GM12878 (cell line): ENCODE data around the gene ANGPTL5. TPM values are rescaled to one million over a fixed set of nuclear protein-coding genes. Genes with fewer than 3 reads are reported as not detected.

Source experiments
- ATAC-seq: fragments of 200-7000 bp; cut with Tn5 transposase; 3 replicates; pipeline ENCODE4 v1.9.1; 2020; ENCODE audit warnings: mild to moderate bottlenecking, moderate library complexity
- BruUV-seq: library from RNA; stranded (reverse); fragments of 400-500 nt; replicated peaks from 2 replicates; lab custom pipeline; 2021; lab: Mats Ljungman, UMichigan
- CTCF ChIA-PET: fragments of 300-600 bp; sonication (Branson Sonifier 250); formaldehyde crosslinking; extraction: SDS; loops from one replicate; lab custom pipeline; 2021; ENCODE audit warnings: inconsistent platforms; lab: Yijun Ruan, JAX
- POLR2A ChIA-PET: fragments of 350-600 bp; formaldehyde crosslinking; extraction: SDS; loops from one replicate; lab custom pipeline; 2021; ENCODE audit warnings: inconsistent platforms; lab: Charles Lee
- RAD21 ChIA-PET: fragments of 300-600 bp; sonication (Branson Sonifier 250); formaldehyde crosslinking; loops from one replicate; lab custom pipeline; 2023; ENCODE audit warnings: antibody characterized with exemption; ENCODE audit not compliant: unreplicated experiment; lab: Charles Lee
- SMC1A ChIA-PET: fragments of 300-600 bp; sonication (Branson Sonifier 250); formaldehyde crosslinking; loops from one replicate; lab custom pipeline; 2023; ENCODE audit not compliant: unreplicated experiment, uncharacterized antibody; lab: Charles Lee
- DNase-seq: peaks from one replicate; pipeline ENCODE4 v3.0.0-alpha.2; 2011; ENCODE audit warnings: low read depth, low spot score
- FAIRE-seq: peaks from 3 replicates; lab custom pipeline; 2011; peaks lifted over from hg19 to GRCh38; lab: Jason Lieb, UNC
- H2AFZ ChIP-seq: 2 replicates; pipeline ENCODE4 v1.6.0; 2011; ENCODE audit warnings: low read depth, low read length, control low read depth; ENCODE audit not compliant: control insufficient read depth
- H3K27ac ChIP-seq: 2 replicates; pipeline ENCODE4 v1.5.1; 2011; ENCODE audit warnings: control low read depth; ENCODE audit not compliant: control insufficient read depth, insufficient read depth
- H3K27me3 ChIP-seq, 2 experiments: replicated peaks in 1 of 2; 2 replicates each; pipeline versions ENCODE4 v1.6.0 to v1.6.1; 2011; ENCODE audit warnings: low read length in 1 of 2; ENCODE audit not compliant: control insufficient read depth in 2 of 2, insufficient read depth in 2 of 2
- H3K36me3 ChIP-seq, 2 experiments: 2 replicates each; pipeline ENCODE4 v1.5.1; 2011; ENCODE audit warnings: low read length in 1 of 2; ENCODE audit not compliant: control insufficient read depth in 2 of 2, insufficient read depth in 2 of 2
- H3K4me1 ChIP-seq: 2 replicates; pipeline ENCODE4 v1.6.1; 2011; ENCODE audit warnings: mild to moderate bottlenecking, low read length, moderate library complexity, mixed read lengths; ENCODE audit not compliant: control insufficient read depth, insufficient read depth
- H3K4me2 ChIP-seq: 2 replicates; pipeline ENCODE4 v1.6.0; 2011; ENCODE audit warnings: control low read depth; ENCODE audit not compliant: control insufficient read depth, insufficient read depth
- H3K4me3 ChIP-seq: fragments of 200-600 bp; sonication (generic); 2 replicates; pipeline ENCODE4 v1.5.1; 2016
- H3K79me2 ChIP-seq: 2 replicates; pipeline ENCODE4 v1.6.0; 2011; ENCODE audit warnings: low read length; ENCODE audit not compliant: control insufficient read depth, insufficient read depth
- H3K9ac ChIP-seq: 2 replicates; pipeline ENCODE4 v1.8.0; 2011; ENCODE audit warnings: low read length, control low read depth, mixed read lengths; ENCODE audit not compliant: control insufficient read depth, insufficient read depth
- H3K9me3 ChIP-seq: replicated peaks from 3 replicates; pipeline ENCODE4 v1.5.1; 2011; ENCODE audit warnings: mild to moderate bottlenecking, low read length; ENCODE audit not compliant: control insufficient read depth, insufficient read depth
- H4K20me1 ChIP-seq: 2 replicates; pipeline ENCODE4 v1.6.0; 2011; ENCODE audit not compliant: control insufficient read depth, insufficient read depth
- ESRRA ChIP-seq: IDR thresholded peaks from 2 replicates; pipeline ENCODE4 v1.6.1; 2012; ENCODE audit warnings: mild to moderate bottlenecking, low read length, improper control_type of control experiment
- PBX3 ChIP-seq: IDR thresholded peaks from 2 replicates; pipeline ENCODE4 v1.6.1; 2011; ENCODE audit warnings: mild to moderate bottlenecking, low read depth, low read length, moderate library complexity; ENCODE audit not compliant: insufficient replicate concordance
- SUPT20H ChIP-seq: IDR thresholded peaks from 2 replicates; pipeline ENCODE4 v1.6.1; 2011; ENCODE audit warnings: low read depth, mild to moderate bottlenecking, low read length, moderate library complexity, borderline replicate concordance; ENCODE audit not compliant: control insufficient read depth
- SUZ12 ChIP-seq: fragments of 200-600 bp; sonication (generic); IDR thresholded peaks from one replicate; pipeline ENCODE4 v1.6.1; 2018; ENCODE audit warnings: antibody characterized with exemption, mild to moderate bottlenecking; ENCODE audit not compliant: unreplicated experiment
- YY1 ChIP-seq: IDR thresholded peaks from 2 replicates; pipeline ENCODE4 v1.6.1; 2011; ENCODE audit warnings: low read depth, mild to moderate bottlenecking, low read length
- in situ Hi-C: fragments of 300-500 bp; cut with MboI; formaldehyde crosslinking; loops from 9 replicates; pipeline ENCODE4 v1.14.3; 2018; ENCODE audit warnings: mixed read lengths
- intact Hi-C: fragments of 100-400 bp; cut with micrococcal nuclease; formaldehyde crosslinking; loops from one replicate; pipeline ENCODE4 v1.14.2; 2022; ENCODE audit not compliant: unreplicated experiment
- polyA plus RNA-seq, 11 experiments: library from polyadenylated mRNA; depleted of rRNA in 4 of 11; unstranded in 6 of 11; stranded (reverse) in 5 of 11; fragments of >200 nt; fragmentation: Nextera tagmentation in 4 of 11; fragmentation: Illumina TruSeq in 1 of 11; extraction: Ambion mirVana in 4 of 11; extraction: Trizol in 1 of 11; gene quantifications; 1 replicate in 1 of 11; 2 replicates in 10 of 11; pipeline versions ENCODE4 v1.2.1 to v1.2.3, GENCODE V29; 2011 to 2016; ENCODE audit warnings: inconsistent platforms in 2 of 11, missing spikeins in 2 of 11, low read depth in 1 of 11
- total RNA-seq, 4 experiments: library from RNA; depleted of rRNA in 3 of 4; stranded (reverse); fragments of >200 nt in 3 of 4; fragmentation: Illumina TruSeq in 1 of 4; extraction: Trizol in 1 of 4; gene quantifications; 2 replicates each; pipeline versions ENCODE4 v1.2.1 to v1.2.3, GENCODE V29; 2013 to 2021
- TF ChIP-seq, protein P1 (sequence below): IDR thresholded peaks from 2 replicates; pipeline ENCODE4 v1.6.1; 2012; ENCODE audit warnings: low read length, inconsistent platforms

The ANGPTL5 gene
- total and polyA plus RNA-seq, 10 of the 15 experiments (the other 5 are each of a cell fraction or from before 2014, with no cell fraction given) = not detected

GRCh38 chr11:101844608-101845007 lies 71.7 kb downstream of the ANGPTL5 start:
- Histone ChIP-seq H3K4me2 (no peak overlapping the region), H3K9me3 (no peaks in the 10 kb centered on the region), H3K9ac (no peak overlapping the region), H3K4me1 (no peaks in the 10 kb centered on the region), H3K27ac (no peak overlapping the region), H3K79me2 (no peaks in the 10 kb centered on the region), H4K20me1 (no peaks in the 10 kb centered on the region), H3K4me3 (no peak overlapping the region), H3K27me3 (no peaks in the 10 kb centered on the region; a peak in 1 of 4 replicates), H3K36me3 (no peaks in the 10 kb centered on the region), H2AFZ (no peak overlapping the region)
- no peak for ATAC-seq
- no peak for DNase-seq
- no TSS peak for BruUV-seq
- POLR2A ChIA-PET = no interaction called here
- CTCF ChIA-PET = no interaction called here
- SMC1A ChIA-PET = interaction anchor here (1.0 kb wide), 1 partner anchor 10 kb away, joined by 3 read pairs; no protein-coding TSS in a partner anchor
- intact Hi-C loops (no loop called here), in situ Hi-C loops (loop anchor here (10.0 kb wide), 1 partner anchor 380 kb away; no protein-coding TSS in a partner anchor)
- no peak for FAIRE-seq
- no peak for TF ChIP-seq YY1
- TF ChIP-seq SUPT20H = no peak
- TF ChIP-seq, protein P1, sequence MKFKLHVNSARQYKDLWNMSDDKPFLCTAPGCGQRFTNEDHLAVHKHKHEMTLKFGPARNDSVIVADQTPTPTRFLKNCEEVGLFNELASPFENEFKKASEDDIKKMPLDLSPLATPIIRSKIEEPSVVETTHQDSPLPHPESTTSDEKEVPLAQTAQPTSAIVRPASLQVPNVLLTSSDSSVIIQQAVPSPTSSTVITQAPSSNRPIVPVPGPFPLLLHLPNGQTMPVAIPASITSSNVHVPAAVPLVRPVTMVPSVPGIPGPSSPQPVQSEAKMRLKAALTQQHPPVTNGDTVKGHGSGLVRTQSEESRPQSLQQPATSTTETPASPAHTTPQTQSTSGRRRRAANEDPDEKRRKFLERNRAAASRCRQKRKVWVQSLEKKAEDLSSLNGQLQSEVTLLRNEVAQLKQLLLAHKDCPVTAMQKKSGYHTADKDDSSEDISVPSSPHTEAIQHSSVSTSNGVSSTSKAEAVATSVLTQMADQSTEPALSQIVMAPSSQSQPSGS = no peak
- TF ChIP-seq SUZ12 = no peak
- TF ChIP-seq PBX3 = no peak
- TF ChIP-seq ESRRA = no peak
- RAD21 ChIA-PET = no interaction called here
